Measurements from ENCODE around the gene C16orf89.

Gene C16orf89

DNA sequence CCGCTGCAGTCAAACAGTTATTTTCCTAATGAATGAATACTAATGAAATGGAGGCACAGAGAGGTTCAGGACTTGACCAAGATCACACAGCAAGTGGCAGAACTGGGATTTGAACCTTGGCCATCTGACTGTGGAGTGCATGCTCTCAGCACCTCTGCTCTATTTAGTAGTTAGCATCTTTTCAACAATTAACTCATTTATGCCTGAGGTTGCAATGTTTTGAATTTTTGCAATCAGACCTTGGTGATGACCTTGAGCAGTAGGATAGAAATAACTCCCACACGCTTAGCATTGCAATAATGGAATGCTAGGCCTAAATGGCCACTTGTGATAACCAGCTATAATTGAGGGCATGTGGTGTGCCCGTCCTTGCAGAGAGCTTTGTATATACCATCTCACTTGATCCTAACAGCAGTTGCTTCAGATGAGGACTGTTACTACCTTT, 63.0 kb downstream of the C16orf89 start:
- DNase-seq, result no peak

DNA sequence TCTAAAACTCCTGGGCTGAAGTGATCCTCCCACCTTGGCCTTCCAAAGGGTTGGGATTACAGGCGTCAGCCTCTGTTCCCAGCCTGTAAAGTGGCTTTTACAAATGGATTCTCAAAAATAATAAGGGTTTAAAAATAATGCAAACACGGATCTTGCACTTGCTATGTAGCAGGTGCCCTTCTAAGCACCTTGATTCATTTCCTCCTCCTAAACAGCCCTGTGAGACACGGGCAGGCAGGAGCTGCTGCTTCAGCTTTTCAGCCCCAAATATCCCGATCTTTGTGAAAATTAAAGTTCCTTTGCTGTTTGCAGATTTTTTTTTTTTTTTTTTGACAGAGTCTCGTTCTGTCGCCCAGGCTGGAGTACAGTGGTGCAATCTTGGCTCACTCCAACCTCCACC, 63.8 kb downstream of the C16orf89 start:
- DNase-seq, result no peak

DNA sequence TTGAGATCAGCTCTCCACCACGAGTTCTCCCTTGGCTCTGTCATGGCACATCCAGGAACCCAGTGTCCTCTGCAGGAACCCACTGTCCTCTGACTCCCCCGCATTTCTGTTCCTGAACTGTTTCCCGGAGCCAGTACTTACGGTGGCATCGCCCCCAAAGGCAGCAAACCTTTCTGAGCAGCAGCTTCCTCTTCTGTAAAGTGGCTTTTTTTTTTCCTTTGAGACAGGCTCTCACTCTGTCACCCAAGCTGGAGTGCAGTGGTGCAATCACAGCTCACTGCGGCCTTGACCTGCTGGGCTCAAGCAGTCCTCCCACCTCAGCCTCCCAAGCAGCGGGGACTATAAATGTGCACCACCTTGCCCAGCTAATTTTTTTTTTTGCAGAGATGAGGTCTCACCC, 64.2 kb downstream of the C16orf89 start:
- DNase-seq, result no peak

DNA sequence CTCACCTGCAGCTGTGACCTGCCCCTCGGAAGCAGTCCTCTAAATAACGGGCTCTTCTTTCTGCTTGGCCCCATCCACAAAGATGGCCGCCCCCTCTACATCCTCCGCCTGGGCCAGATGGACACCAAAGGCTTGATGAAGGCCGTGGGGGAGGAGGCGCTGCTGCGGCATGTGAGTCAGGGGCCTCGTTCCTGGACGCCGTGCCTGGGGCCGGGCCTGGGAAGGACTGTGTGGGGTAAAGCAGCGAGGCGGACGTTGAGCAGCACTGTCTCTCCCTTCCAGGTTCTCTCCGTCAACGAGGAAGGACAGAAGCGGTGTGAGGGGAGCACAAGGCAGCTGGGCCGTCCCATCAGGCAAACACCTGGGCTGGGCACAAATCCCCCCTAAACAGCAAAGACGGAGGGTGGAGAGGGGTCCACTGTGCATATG, 65.2 kb downstream of the C16orf89 start:
- DNase-seq, result no peak

DNA sequence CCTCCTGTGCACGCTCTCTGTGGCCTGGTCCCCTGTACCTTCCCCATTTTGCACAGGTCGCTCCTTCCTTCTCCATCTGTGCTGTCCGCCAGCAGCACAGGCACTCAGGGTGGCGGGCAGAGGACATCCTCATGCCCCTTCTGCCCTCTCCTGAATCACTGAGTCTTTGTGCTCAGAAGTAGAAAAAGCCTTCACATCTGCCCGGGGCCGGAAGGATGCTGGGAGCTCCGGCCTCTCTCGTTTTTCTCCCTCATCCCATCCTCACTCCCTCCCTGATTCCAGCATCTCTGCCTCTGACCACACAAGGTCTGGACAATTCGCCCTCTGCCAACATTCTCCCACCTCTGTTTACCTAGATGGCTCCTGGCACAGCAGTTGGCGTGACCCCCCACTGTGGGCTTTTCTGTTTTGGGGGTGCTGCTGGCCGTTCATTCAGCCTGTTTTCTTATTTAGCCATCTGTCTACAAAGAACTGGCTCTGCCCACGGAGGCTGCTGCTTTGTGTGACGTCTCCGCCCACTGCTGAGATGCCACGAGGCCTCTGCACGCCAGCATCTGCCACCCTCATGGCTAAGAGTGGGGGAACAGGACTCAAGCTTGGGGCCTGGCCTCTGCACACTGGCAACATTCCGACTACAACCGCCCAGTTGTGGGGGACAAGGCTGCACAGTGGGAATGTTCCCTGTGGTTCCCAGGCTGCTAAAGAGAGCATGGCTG, 70.9 kb downstream of the C16orf89 start:
- no peak for DNase-seq
